Measurements from ENCODE around the gene GPR15LG. TPM values are rescaled to one million over a fixed set of nuclear protein-coding genes. Genes with fewer than 3 reads are reported as not detected.
A peak's percentile ranks its signal among the peaks of the same experiment; 100 is the strongest.

GPR15LG gene
- total and polyA plus RNA-seq, 10 of the 15 experiments (the other 5 are each of a cell fraction or from before 2014, with no cell fraction given), result 1.1 to 12.2 (median 1.4) TPM

DNA sequence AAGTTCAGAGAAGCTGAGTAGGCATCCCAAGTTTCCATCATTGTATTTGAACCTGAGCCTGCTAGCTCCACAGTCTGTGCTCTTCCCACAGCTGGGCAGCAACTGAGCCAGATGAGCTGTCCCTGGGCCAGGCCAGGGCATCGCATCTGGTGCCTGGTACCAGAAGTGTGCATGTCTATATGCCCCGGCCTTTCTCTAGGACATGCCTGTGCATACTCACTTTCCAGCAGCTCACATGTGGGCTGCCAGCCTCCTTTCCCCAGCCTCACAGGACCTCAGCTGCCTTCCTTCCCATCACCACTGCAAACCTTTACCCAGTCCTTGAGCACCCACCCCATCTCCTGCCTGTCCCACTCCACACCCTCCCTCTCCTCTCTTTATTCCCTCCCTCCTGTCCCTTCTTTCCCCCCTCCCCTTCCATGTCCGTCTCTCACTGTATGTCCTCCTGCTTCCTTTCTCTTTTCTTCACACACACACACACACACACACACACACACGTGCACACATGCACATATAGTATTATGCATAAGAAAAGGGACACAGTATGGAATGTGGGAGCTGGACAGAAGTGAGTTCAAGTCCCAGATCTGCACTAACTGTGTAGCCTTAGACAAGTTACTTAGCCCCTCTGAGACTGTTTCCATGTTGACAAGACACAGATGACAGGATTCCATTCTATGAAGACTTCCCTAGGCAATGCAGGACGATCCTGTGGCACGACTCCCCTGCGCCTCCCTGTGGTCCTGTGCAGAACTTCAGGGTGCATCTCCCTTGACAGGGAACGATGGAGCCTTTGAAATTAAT lies 31.6 kb downstream of the GPR15LG start:
- ATAC-seq, result peak; percentile 84
- H4K20me1 ChIP-seq (ENCODE audit: control insufficient read depth, insufficient read depth), result no peaks in the 10 kb centered on the region
- no peaks in the 10 kb centered on the region for H3K4me1 ChIP-seq (ENCODE audit: control insufficient read depth, insufficient read depth, low read length)
- no peaks in the 10 kb centered on the region for H3K9me3 ChIP-seq (replicated peaks; ENCODE audit: control insufficient read depth, insufficient read depth, low read length)
- ChIA-PET SMC1A (ENCODE audit: uncharacterized antibody, unreplicated experiment) (interaction anchor here (1.0 to 15.0 kb wide), 13 partner anchors 9 to 67 kb away, joined by 3 to 155 read pairs (median 6); partner anchors contain the start of gene GPR15LG), RAD21 (ENCODE audit: unreplicated experiment) (interaction anchor here (1.0 to 2.7 kb wide), 8 partner anchors 8 to 66 kb away, joined by 3 to 18 read pairs (median 8); partner anchors contain the start of gene GHITM), POLR2A (interaction anchor here (1.0 to 1.1 kb wide), 2 partner anchors 57 to 58 kb away, joined by 3 read pairs; no protein-coding TSS in a partner anchor), CTCF (interaction anchor here (0.8 to 28.3 kb wide), 19 partner anchors 9 to 179 kb away, joined by 3 to 788 read pairs (median 4); partner anchors contain the start of genes CDHR1, GHITM and GPR15LG)
- no peaks in the 10 kb centered on the region for H3K79me2 ChIP-seq (ENCODE audit: control insufficient read depth, insufficient read depth, low read length)
- no peak overlapping the region for H3K4me3 ChIP-seq
- no peak overlapping the region for H3K4me2 ChIP-seq (ENCODE audit: control insufficient read depth, insufficient read depth)
- in situ Hi-C loops (cut with MboI), result loop anchor here (10.0 kb wide), 1 partner anchor 60 kb away; no protein-coding TSS in a partner anchor
- no peaks in the 10 kb centered on the region for H3K36me3 ChIP-seq (ENCODE audit: control insufficient read depth in 2 of 2, insufficient read depth in 2 of 2, low read length in 1 of 2)
- WGBS (ENCODE audit: insufficient coverage, insufficient replicate concordance, low lambda C conversion rate, missing lambda C conversion rate), result 32% methylated on average over 8 of the region's 8 CpGs
- H3K27me3 ChIP-seq (replicated peaks in 1 of 2; ENCODE audit: control insufficient read depth in 2 of 2, insufficient read depth in 2 of 2, low read length in 1 of 2), result peaks cover 0 to 7% of the 10 kb centered on the region in 2 experiments
- H3K27ac ChIP-seq (ENCODE audit: control insufficient read depth, insufficient read depth), result no peak overlapping the region
- no peak overlapping the region for H2AFZ ChIP-seq (ENCODE audit: control insufficient read depth, low read depth, low read length)
- no peak overlapping the region for H3K9ac ChIP-seq (ENCODE audit: control insufficient read depth, insufficient read depth, low read length)
- BruUV-seq (replicated peaks), result no TSS peak
- peak; percentile 27 for DNase-seq (ENCODE audit: low read depth, low spot score)
- intact Hi-C loops (cut with micrococcal nuclease; ENCODE audit: unreplicated experiment), result loop anchor here (1.0 to 5.0 kb wide), 4 partner anchors 44 to 318 kb away; no protein-coding TSS in a partner anchor
- FAIRE-seq, result peak; percentile 90
- TF ChIP-seq, protein P1, sequence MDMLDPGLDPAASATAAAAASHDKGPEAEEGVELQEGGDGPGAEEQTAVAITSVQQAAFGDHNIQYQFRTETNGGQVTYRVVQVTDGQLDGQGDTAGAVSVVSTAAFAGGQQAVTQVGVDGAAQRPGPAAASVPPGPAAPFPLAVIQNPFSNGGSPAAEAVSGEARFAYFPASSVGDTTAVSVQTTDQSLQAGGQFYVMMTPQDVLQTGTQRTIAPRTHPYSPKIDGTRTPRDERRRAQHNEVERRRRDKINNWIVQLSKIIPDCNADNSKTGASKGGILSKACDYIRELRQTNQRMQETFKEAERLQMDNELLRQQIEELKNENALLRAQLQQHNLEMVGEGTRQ (IDR thresholded peaks at IDR 0.05; ENCODE audit: borderline replicate concordance, low read depth, low read length), result no peak
- TF ChIP-seq, protein P2, sequence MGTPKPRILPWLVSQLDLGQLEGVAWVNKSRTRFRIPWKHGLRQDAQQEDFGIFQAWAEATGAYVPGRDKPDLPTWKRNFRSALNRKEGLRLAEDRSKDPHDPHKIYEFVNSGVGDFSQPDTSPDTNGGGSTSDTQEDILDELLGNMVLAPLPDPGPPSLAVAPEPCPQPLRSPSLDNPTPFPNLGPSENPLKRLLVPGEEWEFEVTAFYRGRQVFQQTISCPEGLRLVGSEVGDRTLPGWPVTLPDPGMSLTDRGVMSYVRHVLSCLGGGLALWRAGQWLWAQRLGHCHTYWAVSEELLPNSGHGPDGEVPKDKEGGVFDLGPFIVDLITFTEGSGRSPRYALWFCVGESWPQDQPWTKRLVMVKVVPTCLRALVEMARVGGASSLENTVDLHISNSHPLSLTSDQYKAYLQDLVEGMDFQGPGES (IDR thresholded peaks at IDR 0.05), result no peak
- TF ChIP-seq IRF4 (IDR thresholded peaks at IDR 0.05; ENCODE audit: low read depth, low read length) (0 out of 2 replicates have a peak, but pooled peaks have one; percentile 17), CBFB (IDR thresholded peaks at IDR 0.05; ENCODE audit: low read depth) (no peak), LARP7 (IDR thresholded peaks at IDR 0.05) (no peak), WRNIP1 (IDR thresholded peaks at IDR 0.05; ENCODE audit: borderline replicate concordance, low read depth, low read length) (no peak), POLR2AphosphoS2 (IDR thresholded peaks at IDR 0.05; ENCODE audit: low read depth, low read length) (no peak), IKZF1 (conservative IDR thresholded peaks at IDR 0.05) (no peak), POLR2AphosphoS5 (IDR thresholded peaks at IDR 0.05; ENCODE audit: low read length) (no peak), RAD51 (IDR thresholded peaks at IDR 0.05) (no peak), ATF2 (IDR thresholded peaks at IDR 0.05; ENCODE audit: low read length) (no peak), ELK1 (IDR thresholded peaks at IDR 0.05; ENCODE audit: low read depth, low read length) (no peak), ATF7 (IDR thresholded peaks at IDR 0.05; ENCODE audit: low read depth) (0 out of 2 replicates have a peak, but pooled peaks have one; percentile 15), SP1 (IDR thresholded peaks at IDR 0.05; ENCODE audit: low read depth, low read length) (no peak)
- TF ChIP-seq, protein P3, sequence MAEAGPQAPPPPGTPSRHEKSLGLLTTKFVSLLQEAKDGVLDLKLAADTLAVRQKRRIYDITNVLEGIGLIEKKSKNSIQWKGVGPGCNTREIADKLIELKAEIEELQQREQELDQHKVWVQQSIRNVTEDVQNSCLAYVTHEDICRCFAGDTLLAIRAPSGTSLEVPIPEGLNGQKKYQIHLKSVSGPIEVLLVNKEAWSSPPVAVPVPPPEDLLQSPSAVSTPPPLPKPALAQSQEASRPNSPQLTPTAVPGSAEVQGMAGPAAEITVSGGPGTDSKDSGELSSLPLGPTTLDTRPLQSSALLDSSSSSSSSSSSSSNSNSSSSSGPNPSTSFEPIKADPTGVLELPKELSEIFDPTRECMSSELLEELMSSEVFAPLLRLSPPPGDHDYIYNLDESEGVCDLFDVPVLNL (IDR thresholded peaks at IDR 0.05; ENCODE audit: low read depth, low read length), result no peak
- TF ChIP-seq, protein P4, sequence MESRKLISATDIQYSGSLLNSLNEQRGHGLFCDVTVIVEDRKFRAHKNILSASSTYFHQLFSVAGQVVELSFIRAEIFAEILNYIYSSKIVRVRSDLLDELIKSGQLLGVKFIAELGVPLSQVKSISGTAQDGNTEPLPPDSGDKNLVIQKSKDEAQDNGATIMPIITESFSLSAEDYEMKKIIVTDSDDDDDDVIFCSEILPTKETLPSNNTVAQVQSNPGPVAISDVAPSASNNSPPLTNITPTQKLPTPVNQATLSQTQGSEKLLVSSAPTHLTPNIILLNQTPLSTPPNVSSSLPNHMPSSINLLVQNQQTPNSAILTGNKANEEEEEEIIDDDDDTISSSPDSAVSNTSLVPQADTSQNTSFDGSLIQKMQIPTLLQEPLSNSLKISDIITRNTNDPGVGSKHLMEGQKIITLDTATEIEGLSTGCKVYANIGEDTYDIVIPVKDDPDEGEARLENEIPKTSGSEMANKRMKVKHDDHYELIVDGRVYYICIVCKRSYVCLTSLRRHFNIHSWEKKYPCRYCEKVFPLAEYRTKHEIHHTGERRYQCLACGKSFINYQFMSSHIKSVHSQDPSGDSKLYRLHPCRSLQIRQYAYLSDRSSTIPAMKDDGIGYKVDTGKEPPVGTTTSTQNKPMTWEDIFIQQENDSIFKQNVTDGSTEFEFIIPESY (IDR thresholded peaks at IDR 0.05), result no peak

Measured in GM12878 (cell line).